UCSD-AML1 (cell line): Measurements from ENCODE around the gene MZB1.

Source experiments
- DNase-seq: peaks from one replicate; lab custom pipeline; 2025; ENCODE audit not compliant: unreplicated experiment; lab: John Stamatoyannopoulos, UW

The MZB1 gene

GRCh38 chr5:139389701-139390638, at the start of gene MZB1:
TSS of gene MZB1 (minus strand) at chr5:139389913. CDS start at chr5:139389856, 57 bp downstream.
- DNase-seq: no peak

DNA sequence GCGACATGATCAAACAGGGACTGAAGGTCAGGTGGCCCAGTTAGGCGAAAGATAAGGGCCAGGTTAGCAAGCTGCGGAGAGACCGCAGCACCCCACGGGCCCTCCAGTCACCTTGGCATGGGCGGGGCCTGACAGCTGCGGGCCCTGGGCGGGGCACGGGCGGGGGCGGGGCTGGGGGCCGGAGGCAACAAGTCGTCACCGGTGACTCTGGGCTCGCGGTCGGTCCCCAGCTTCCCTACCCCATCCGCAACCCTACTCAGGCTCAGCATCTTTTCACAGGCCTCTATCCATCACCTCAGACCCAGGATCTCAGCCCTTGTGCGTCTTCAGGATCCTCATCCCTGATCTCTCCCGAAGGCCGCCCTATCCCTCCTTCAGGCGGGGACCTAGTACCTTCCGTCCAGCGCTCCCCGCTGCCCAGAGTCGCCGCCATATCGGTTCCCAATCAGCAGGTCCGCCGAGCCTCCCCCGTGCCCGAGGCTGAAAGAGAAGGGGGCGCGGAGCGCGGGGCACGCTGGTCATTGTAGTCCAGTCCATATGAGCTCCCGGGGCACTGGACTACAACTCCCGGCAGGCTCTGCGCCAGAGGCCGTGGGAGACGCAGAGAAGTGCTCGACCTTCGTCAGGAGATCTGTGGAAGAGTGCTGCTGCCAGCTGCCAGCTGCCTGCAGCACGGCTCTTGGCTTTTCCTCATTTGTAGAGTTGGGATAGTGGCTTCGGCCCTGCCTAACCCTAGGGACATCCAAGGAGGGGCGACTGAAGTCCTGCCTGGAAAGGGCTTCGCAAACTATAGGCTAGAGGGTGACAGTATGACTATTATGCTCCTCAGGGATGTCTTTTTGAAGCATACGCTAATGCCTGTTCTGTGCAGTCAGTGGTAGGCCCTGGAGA, 49.5 kb upstream of the MZB1 start, which contains the start of gene DNAJC18:
Gene DNAJC18 (minus strand): TSS at position 513 of the 891 bp plus-strand sequence. CDS start 80 bp downstream, at position 433.
- peak; percentile 91 for DNase-seq

GRCh38 chr5:139438707-139439012, 48.9 kb upstream of the MZB1 start:
- no peak for DNase-seq

- DNase-seq: no peak
Observed at GRCh38 chr5:139435676-139436075, 46.0 kb upstream of the MZB1 start.

DNA sequence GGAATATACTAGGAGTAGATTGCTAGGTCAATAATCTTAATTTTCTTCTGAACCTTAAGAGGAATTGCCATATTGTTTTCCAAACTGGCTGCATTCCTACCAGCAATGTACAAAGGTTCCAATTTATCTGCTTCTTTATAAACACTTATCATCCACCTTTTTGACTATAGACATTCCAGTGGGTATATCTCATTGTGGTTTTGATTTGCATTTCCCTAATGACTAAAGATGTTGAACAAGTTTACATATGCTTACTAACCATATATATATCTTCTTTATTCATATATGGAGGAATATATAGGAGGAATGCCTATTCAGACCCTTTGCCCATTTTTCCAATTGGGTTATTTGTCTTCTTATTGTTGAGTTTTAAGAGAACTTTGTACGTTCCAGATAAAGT, 42.0 kb upstream of the MZB1 start:
- DNase-seq: no peak

GRCh38 chr5:139430015-139430414, 40.3 kb upstream of the MZB1 start:
- no peak for DNase-seq

- no peak for DNase-seq
Observed at GRCh38 chr5:139426203-139426885, 36.6 kb upstream of the MZB1 start.

DNA sequence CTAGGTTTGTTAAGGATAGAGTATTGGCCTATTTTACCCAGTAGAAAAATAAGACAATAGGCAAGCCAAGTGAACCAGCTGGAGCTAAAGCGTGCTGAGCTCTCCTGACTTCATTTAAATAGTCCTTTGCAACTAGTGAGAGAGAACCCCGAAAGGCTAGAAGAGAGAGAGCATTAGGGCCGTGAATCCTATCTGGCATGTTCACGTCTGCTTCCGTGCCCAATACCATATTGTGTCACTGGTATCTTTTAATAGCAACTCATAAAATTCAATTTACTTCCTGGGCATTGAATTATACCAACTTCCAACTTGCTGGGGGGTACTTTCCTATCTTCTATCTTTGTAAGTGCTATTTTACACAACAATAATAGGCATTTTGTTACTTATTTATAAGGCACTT, 35.8 kb upstream of the MZB1 start:
- DNase-seq: no peak

DNA sequence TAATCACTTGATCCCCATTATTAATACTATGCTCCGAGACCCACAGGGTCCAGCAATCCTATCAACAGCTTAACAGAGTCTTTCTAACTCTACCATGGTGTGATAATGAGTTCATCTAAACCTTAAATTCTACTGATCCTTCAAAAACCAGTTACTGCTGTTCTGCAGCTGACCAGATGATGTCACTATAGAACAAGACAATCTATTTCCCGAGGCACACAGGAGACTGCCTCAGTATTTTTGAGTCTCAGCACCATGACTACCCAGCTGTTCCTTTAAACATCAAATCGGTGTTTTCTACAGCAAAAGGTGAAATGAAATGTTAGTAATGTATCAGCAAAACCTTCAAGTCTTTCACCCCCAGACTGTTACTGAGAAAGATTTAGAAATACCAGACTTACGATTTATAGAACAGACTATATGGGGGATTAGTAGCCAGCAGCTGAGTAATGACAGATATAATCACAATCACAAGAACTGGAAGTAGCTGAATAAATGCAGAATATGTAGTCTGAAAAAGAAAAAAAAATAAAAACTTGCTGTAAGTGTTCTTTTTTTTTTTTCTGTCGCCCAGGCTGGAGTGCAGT, 32.7 kb upstream of the MZB1 start:
- no peak for DNase-seq

GRCh38 chr5:139419226-139420192, 29.8 kb upstream of the MZB1 start:
- DNase-seq: no peak

- no peak for DNase-seq
Observed at GRCh38 chr5:139418793-139419192, 29.1 kb upstream of the MZB1 start.

GRCh38 chr5:139417214-139417613, 27.5 kb upstream of the MZB1 start:
- DNase-seq: no peak

GRCh38 chr5:139416651-139417050, 26.9 kb upstream of the MZB1 start:
- DNase-seq: no peak

DNA sequence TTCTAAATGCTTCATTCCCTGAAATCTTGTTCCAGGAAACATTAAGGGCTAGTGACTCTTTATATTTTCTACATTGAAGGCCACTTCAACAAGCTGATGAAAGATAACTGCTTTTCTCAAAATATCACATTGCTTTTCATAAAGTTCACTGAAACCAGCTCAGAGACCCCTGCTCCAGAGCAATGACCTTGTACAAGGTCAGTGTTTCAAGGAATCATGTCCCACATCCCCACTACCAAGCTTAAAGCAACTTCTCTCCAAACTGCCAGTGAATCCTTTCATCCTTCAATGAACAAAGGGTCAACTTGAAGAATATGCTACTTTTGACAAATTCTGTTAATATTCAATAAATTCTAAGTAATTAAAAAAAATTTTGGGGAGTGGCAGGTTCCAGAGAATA, 26.2 kb upstream of the MZB1 start:
- no peak for DNase-seq

DNA sequence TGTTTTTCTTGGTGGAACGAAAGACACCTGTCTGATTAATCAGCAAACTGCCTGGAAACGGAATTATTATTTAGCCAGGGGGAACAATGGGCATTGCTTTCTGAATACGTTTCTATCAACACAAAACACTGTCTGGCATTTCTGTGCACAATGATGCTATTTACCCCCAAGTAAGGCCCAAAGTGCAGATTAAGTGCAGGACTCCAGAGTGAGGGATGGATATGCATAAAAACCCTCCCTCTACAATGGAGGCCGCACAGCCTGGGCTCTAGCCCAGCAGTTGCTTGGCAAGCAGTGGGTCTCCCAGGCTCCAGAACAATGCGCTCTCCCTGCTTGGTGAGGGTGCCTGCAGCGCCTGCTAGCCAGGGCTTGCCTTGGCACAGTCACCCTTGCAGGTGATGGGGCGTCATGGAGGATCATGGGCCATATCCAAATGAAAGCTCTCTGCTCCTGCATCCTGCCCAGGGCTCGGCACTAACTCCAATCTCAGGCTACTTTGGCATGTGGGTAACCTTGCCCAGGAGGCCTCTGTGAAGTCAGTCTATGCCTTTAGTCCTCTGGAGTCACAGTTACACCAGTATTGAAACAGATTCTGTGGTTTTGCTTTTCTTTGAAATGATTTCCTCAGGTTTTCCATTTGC, 25.6 kb upstream of the MZB1 start:
- no peak for DNase-seq

- no peak for DNase-seq
Observed at GRCh38 chr5:139414581-139415130, 24.9 kb upstream of the MZB1 start.

DNA sequence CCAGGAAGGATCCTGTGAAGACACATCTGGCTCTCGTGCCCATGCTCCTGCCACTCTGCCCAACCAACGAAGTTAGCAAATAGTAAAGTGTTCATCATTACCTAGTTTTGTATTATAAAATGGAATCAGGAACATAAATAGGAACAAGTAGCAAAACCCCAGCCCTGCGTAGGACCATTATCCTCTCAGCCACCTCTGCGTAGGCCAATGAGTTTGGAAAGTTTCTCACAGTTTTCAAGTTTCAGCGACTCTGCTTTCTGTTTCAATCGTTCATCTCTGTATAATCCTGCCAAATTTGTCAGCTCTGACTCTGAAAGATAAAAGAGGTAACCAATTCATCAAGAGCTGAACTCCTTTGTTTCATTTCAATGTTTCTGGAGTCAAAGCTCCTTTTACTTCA, 24.2 kb upstream of the MZB1 start:
- DNase-seq: no peak

- no peak for DNase-seq
Observed at GRCh38 chr5:139413153-139413552, 23.4 kb upstream of the MZB1 start.
